ENCODE results near the gene CCSER2.

- TF ChIP-seq CTCF (IDR thresholded peaks at IDR 0.05) (no peak), POLR2A (IDR thresholded peaks at IDR 0.05) (no peak)
Observed at GRCh38 chr10:84478151-84478550, 149.8 kb downstream of the CCSER2 start.
